A549 (cell line): ENCODE measurements around the gene MAP7D2. TPM values are rescaled to one million over a fixed set of nuclear protein-coding genes. Genes with fewer than 3 reads are reported as not detected.

Source experiments
- ATAC-seq, 2 experiments: fragments of 200-7000 bp in 1 of 2; fragments of >200 bp in 1 of 2; cut with Nextera tagmentation in 1 of 2; cut with Tn5 transposase in 1 of 2; 3 replicates each; pipeline versions ENCODE4 v1.8.0 to v1.9.1; 2018 to 2020; ENCODE audit warnings: mild to moderate bottlenecking in 1 of 2, moderate library complexity in 1 of 2
- CTCF ChIA-PET: fragments of 300-600 bp; sonication (Branson Sonifier 250); formaldehyde crosslinking; extraction: SDS; loops from one replicate; lab custom pipeline; 2021; ENCODE audit warnings: antibody characterized with exemption, inconsistent platforms; lab: Yijun Ruan, JAX
- POLR2A ChIA-PET: fragments of 350-600 bp; formaldehyde crosslinking; extraction: SDS; loops from one replicate; lab custom pipeline; 2021; ENCODE audit warnings: antibody characterized with exemption, inconsistent platforms; lab: Yijun Ruan, JAX
- DNase-seq, 2 experiments: peaks; one replicate each; pipeline versions ENCODE4 v3.0.0 to v3.0.0-alpha.2; 2011 to 2016; ENCODE audit warnings: low read depth in 1 of 2, low spot score in 1 of 2
- FAIRE-seq: peaks from 2 replicates; lab custom pipeline; 2011; peaks lifted over from hg19 to GRCh38; lab: Jason Lieb, UNC
- H3K27ac ChIP-seq, 2 experiments: fragments of >200 bp; sonication (Bioruptor Twin); formaldehyde crosslinking; 3 replicates each; pipeline ENCODE4 v1.5.1; 2016 to 2017
- H3K4me1 ChIP-seq: fragments of >200 bp; sonication (Bioruptor Twin); formaldehyde crosslinking; 3 replicates; pipeline ENCODE4 v1.6.1; 2016
- H3K4me2 ChIP-seq: fragments of >200 bp; sonication (Bioruptor Twin); formaldehyde crosslinking; 3 replicates; pipeline ENCODE4 v1.6.1; 2016
- H3K4me3 ChIP-seq: fragments of >200 bp; sonication (Bioruptor Twin); formaldehyde crosslinking; 3 replicates; pipeline ENCODE4 v1.5.1; 2016
- H3K9me3 ChIP-seq: fragments of >200 bp; sonication (Bioruptor Twin); formaldehyde crosslinking; 3 replicates; pipeline ENCODE4 v1.6.1; 2016
- BHLHE40 ChIP-seq: IDR thresholded peaks from 2 replicates; pipeline ENCODE4 v1.6.1; 2012; ENCODE audit warnings: low read depth, low read length, inconsistent platforms
- CBX2 ChIP-seq: fragments of 200-600 bp; sonication (generic); IDR thresholded peaks from 2 replicates; pipeline ENCODE4 v1.6.1; 2016; ENCODE audit warnings: low read depth, mild to moderate bottlenecking, borderline replicate concordance
- CHD2 ChIP-seq: fragments of 150-350 bp; IDR thresholded peaks from 2 replicates; pipeline ENCODE4 v1.6.1; 2014; ENCODE audit warnings: low read length; ENCODE audit not compliant: partially characterized antibody
- EP300 ChIP-seq, 2 experiments: fragments of >200 bp; sonication (Bioruptor Twin); formaldehyde crosslinking; IDR thresholded peaks; 2 replicates in 1 of 2; 3 replicates in 1 of 2; pipeline ENCODE4 v1.6.1; 2016 to 2017
- FOXS1 ChIP-seq: fragments of 250-450 bp; sonication (Bioruptor Pico); IDR thresholded peaks from 2 replicates; pipeline ENCODE4 v1.5.0; 2020; ENCODE audit warnings: mild to moderate bottlenecking, moderate library complexity
- HDAC2 ChIP-seq: fragments of 200-600 bp; sonication (generic); IDR thresholded peaks from 2 replicates; pipeline ENCODE4 v1.6.1; 2016
- HOXB13 ChIP-seq: fragments of 250-450 bp; sonication (Bioruptor Pico); IDR thresholded peaks from 2 replicates; pipeline ENCODE4 v1.5.0; 2020; ENCODE audit warnings: low read depth, mild to moderate bottlenecking, moderate library complexity
- HOXB5 ChIP-seq: fragments of 250-450 bp; sonication (Bioruptor Pico); IDR thresholded peaks from 2 replicates; pipeline ENCODE4 v1.5.0; 2020; ENCODE audit warnings: mild to moderate bottlenecking, moderate library complexity
- JUNB ChIP-seq: fragments of >200 bp; sonication (Bioruptor Twin); formaldehyde crosslinking; IDR thresholded peaks from 2 replicates; pipeline ENCODE4 v1.6.1; 2016
- MAZ ChIP-seq: fragments of 150-350 bp; IDR thresholded peaks from 2 replicates; pipeline ENCODE4 v1.6.1; 2014; ENCODE audit warnings: antibody characterized with exemption, low read depth, low read length, borderline replicate concordance
- MYC ChIP-seq: IDR thresholded peaks from 2 replicates; pipeline ENCODE4 v1.6.1; 2012; ENCODE audit warnings: mild to moderate bottlenecking, inconsistent platforms, low read length, improper control_type of control experiment, borderline replicate concordance
- NPAS2 ChIP-seq: fragments of 250-450 bp; sonication (Bioruptor Pico); IDR thresholded peaks from 2 replicates; pipeline ENCODE4 v1.8.0; 2022; ENCODE audit warnings: mild to moderate bottlenecking, moderate library complexity, borderline replicate concordance
- RAD21 ChIP-seq, 2 experiments: fragments of >200 bp in 1 of 2; sonication (Bioruptor Twin) in 1 of 2; formaldehyde crosslinking in 1 of 2; IDR thresholded peaks in 1 of 2; conservative IDR thresholded peaks in 1 of 2; 2 replicates in 1 of 2; 3 replicates in 1 of 2; pipeline ENCODE4 v1.6.1; 2012 to 2018; ENCODE audit warnings: inconsistent platforms in 1 of 2
- RCOR1 ChIP-seq: fragments of 150-350 bp; IDR thresholded peaks from 2 replicates; pipeline ENCODE4 v1.6.1; 2014; ENCODE audit warnings: antibody characterized with exemption, low read length, low read depth
- RFX5 ChIP-seq: fragments of 450-650 bp; IDR thresholded peaks from 2 replicates; pipeline ENCODE4 v1.7.1; 2014; ENCODE audit warnings: antibody characterized with exemption, mild to moderate bottlenecking, moderate library complexity
- RNF2 ChIP-seq: fragments of 200-600 bp; sonication (generic); IDR thresholded peaks from 2 replicates; pipeline ENCODE4 v1.6.1; 2016; ENCODE audit warnings: low read depth, mild to moderate bottlenecking, antibody characterized with exemption, moderate library complexity, borderline replicate concordance
- SMC3 ChIP-seq: fragments of >200 bp; sonication (Bioruptor Twin); formaldehyde crosslinking; IDR thresholded peaks from 3 replicates; pipeline ENCODE4 v1.6.1; 2018; ENCODE audit warnings: inconsistent platforms
- ZFP36 ChIP-seq: fragments of 450-650 bp; IDR thresholded peaks from 2 replicates; pipeline ENCODE4 v1.6.1; 2014; ENCODE audit warnings: borderline replicate concordance; ENCODE audit not compliant: partially characterized antibody
- WGBS: methylation state at CpG from one replicate; pipeline ENCODE4 v1.1.6; 2017; ENCODE audit errors: missing lambda C conversion rate; 5-methylcytosine and 5-hydroxymethylcytosine counted together
- polyA plus RNA-seq, 4 experiments: library from polyadenylated mRNA; depleted of rRNA in 3 of 4; stranded (reverse); fragments of >200 nt; fragmentation: RNase III in 1 of 4; extraction: RNeasy Plus Mini Kit Qiagen cat#74134 plus additional on column Dnase treatment in 1 of 4; gene quantifications; 2 replicates in 3 of 4; 3 replicates in 1 of 4; pipeline ENCODE4 v1.2.3, GENCODE V29; 2011 to 2017
- TF ChIP-seq, protein P1 (sequence below): IDR thresholded peaks from 2 replicates; pipeline ENCODE4 v1.6.1; 2012
- TF ChIP-seq, protein P2 (sequence below): fragments of >200 bp; sonication (Bioruptor Twin); formaldehyde crosslinking; IDR thresholded peaks from 3 replicates; pipeline ENCODE4 v1.5.1; 2016

MAP7D2 gene
- polyA plus RNA-seq, 2 of the 4 experiments (the other 2 are of a cell fraction): 9.4 to 11.6 TPM

DNA sequence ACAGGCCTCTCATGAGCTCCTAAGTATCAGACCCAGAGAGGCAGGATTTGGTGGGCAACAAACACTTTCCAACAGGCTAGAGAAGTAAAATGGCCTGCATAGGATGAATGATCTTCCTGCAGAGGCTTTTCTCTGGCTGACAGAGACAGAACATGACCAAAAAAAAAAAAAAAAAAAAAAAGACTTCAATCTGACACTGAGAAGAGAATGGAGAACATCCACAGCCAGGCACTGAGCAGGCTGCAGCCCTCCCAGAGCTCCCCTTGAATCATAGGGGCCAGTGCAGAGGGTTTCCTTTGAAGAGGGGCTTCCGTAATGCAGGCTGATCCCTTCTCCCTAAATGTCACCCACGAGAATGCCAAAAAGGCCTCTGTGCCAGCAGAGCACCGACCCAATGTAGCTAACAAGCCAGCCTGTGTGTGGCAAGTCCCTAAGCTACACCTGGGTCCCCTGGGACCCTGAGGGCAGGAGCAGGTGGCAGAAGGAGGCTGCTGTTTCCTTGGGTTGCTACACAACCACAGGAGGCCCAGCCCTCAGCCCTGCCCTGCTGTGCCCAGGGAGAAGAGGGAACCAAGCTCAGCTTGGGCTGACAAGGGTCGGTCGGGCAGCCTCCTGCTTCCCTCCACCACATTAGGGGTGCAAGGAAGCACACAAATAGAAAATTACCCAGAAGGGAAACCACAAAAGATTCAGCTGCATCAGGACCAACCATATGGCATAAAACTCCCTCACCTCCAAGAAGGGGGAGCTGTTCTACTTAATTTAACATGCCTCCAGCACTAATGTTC, 55.6 kb downstream of the MAP7D2 start:
- POLR2A ChIA-PET: no interaction called here
- no peak for TF ChIP-seq JUNB
- TF ChIP-seq ZFP36: no peak
- TF ChIP-seq BHLHE40: no peak
- no peak for TF ChIP-seq RCOR1
- no peak for TF ChIP-seq EP300 (IDR thresholded peaks at IDR 0.05)
- TF ChIP-seq, protein P1, sequence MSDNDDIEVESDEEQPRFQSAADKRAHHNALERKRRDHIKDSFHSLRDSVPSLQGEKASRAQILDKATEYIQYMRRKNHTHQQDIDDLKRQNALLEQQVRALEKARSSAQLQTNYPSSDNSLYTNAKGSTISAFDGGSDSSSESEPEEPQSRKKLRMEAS: no peak
- TF ChIP-seq CBX2: no peak
- TF ChIP-seq MYC: no peak
- TF ChIP-seq NPAS2 (CRISPR knock-in tag): no peak
- no peak for TF ChIP-seq FOXS1 (CRISPR knock-in tag)
- no peak for TF ChIP-seq HOXB5 (CRISPR knock-in tag)
- no peak for TF ChIP-seq CHD2
- no peak for TF ChIP-seq RAD21 (conservative IDR thresholded peaks at IDR 0.05 in 1 of 2, IDR thresholded peaks at IDR 0.05 in 1 of 2)
- TF ChIP-seq RNF2: no peak
- no peak for TF ChIP-seq HDAC2
- TF ChIP-seq, protein P2, sequence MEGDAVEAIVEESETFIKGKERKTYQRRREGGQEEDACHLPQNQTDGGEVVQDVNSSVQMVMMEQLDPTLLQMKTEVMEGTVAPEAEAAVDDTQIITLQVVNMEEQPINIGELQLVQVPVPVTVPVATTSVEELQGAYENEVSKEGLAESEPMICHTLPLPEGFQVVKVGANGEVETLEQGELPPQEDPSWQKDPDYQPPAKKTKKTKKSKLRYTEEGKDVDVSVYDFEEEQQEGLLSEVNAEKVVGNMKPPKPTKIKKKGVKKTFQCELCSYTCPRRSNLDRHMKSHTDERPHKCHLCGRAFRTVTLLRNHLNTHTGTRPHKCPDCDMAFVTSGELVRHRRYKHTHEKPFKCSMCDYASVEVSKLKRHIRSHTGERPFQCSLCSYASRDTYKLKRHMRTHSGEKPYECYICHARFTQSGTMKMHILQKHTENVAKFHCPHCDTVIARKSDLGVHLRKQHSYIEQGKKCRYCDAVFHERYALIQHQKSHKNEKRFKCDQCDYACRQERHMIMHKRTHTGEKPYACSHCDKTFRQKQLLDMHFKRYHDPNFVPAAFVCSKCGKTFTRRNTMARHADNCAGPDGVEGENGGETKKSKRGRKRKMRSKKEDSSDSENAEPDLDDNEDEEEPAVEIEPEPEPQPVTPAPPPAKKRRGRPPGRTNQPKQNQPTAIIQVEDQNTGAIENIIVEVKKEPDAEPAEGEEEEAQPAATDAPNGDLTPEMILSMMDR: no peak
- TF ChIP-seq MAZ: no peak
- WGBS: 81% methylated on average over 5 of the region's 5 CpGs
- H3K4me2 ChIP-seq: no peak overlapping the region
- H3K4me1 ChIP-seq: peaks cover 26% of the 10 kb centered on the region
- FAIRE-seq (no peak), DNase-seq (no peak), ATAC-seq (no peak; a peak in 1 of 6 replicates)
- CTCF ChIA-PET: interaction anchor here (1.5 to 2.1 kb wide), 2 partner anchors 97 to 156 kb away, joined by 3 to 10 read pairs; no protein-coding TSS in a partner anchor
- no peaks in the 10 kb centered on the region for H3K9me3 ChIP-seq
- peak overlapping the region in 1 of 2 experiments; percentile 70; a peak in 3 of 6 replicates for H3K27ac ChIP-seq
- H3K4me3 ChIP-seq: no peak overlapping the region

DNA sequence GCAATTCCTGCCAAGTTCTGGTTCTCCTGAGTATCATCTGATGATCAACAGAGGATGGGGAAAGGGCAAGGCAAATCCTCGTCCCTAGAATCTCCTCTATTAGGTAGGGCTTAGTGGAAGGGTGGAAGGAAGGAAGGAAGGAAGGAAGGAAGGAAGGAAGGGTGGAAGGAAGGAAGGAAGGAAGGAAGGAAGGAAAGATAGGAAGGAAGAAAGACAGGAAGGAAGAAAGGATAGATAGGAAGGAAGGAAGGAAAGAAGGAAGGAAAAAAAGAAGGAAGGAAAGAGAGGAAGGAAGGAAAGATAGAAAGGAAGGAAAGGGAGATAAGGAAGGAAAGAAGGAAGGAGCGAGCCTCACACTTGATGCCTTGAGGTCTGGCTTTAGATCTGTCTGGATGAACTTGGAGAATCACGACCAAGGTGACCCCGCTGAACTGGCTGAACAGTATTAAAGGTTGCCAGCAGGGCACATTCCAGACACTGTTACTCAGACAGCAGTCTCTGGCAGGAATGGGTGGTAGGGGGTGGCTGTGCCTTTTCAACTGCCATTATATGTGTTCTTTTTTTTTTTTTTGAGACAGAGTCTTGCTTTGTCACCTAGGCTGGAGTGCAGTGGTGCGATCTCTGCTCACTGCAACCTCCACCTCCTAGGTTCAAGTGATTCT, 57.1 kb downstream of the MAP7D2 start:
- Histone ChIP-seq H3K9me3 (no peaks in the 10 kb centered on the region), H3K4me2 (peak overlapping the region; percentile 36; the same call in 2 of the 3 replicates), H3K4me3 (no peak overlapping the region), H3K27ac (peak overlapping the region in 1 of 2 experiments; percentile 50; a peak in 2 of 6 replicates)
- POLR2A ChIA-PET: no interaction called here
- CTCF ChIA-PET: no interaction called here
- peak in 1 of 2 experiments; percentile 62; a peak in 2 of 6 replicates for ATAC-seq
- TF ChIP-seq RCOR1: no peak
- TF ChIP-seq, all 56 proteins: peak for 0
- WGBS: 75% methylated on average over 5 of the region's 5 CpGs
- FAIRE-seq (peak; percentile 97), DNase-seq (no peak)
- peaks cover 26% of the 10 kb centered on the region for H3K4me1 ChIP-seq

DNA sequence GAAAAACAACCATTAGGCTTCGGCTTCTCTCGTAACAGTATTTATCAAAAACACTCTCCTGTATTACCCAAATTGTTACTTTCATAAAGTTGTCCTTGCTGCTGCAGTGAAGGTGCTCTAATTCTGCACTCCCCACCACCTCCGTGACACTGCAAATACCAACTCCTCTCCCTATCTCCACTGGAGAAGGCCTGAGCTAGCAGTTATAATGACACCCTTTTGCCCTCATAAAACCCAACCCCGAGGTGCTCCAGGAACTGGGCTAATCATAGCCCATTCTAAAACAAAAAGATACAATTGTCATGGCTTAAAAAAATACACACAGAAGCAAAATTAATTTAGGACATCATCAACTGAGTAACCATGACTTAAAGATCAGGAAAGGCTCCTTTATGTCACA, 59.2 kb downstream of the MAP7D2 start:
- Histone ChIP-seq H3K4me1 (peaks cover 26% of the 10 kb centered on the region), H3K4me2 (no peak overlapping the region), H3K9me3 (no peaks in the 10 kb centered on the region), H3K27ac (no peak overlapping the region), H3K4me3 (no peak overlapping the region)
- 74% methylated on average over 4 of the region's 4 CpGs for WGBS
- CTCF ChIA-PET: interaction anchor here (0.8 to 2.6 kb wide), 3 partner anchors 10 to 152 kb away, joined by 3 to 15 read pairs (median 4); no protein-coding TSS in a partner anchor
- TF ChIP-seq SMC3: no peak
- TF ChIP-seq RFX5: no peak
- no peak for TF ChIP-seq HOXB5 (CRISPR knock-in tag)
- no peak for TF ChIP-seq JUNB
- no peak for TF ChIP-seq HOXB13
- FAIRE-seq (peak; percentile 7), ATAC-seq (no peak), DNase-seq (no peak)
- POLR2A ChIA-PET: no interaction called here
